HepG2 (cell line): ENCODE data around the gene CASP5. TPM values are rescaled to one million over a fixed set of nuclear protein-coding genes. Genes with fewer than 3 reads are reported as not detected.

Experiments used
- CHCHD3 ChIP-seq: sonication (generic); formaldehyde crosslinking; IDR thresholded peaks from 2 replicates; pipeline ENCODE4 v1.8.0; 2022; ENCODE audit warnings: mild to moderate bottlenecking, missing genetic modification reagents, moderate library complexity
- HNF4A ChIP-seq: sonication (generic); formaldehyde crosslinking; IDR thresholded peaks from 2 replicates; pipeline ENCODE4 v1.4.0; 2020; ENCODE audit warnings: missing genetic modification reagents
- MBNL3 ChIP-seq: fragments of 250-450 bp; sonication (Bioruptor Pico); conservative IDR thresholded peaks from 2 replicates; pipeline ENCODE4 v1.8.0; 2022; ENCODE audit warnings: mild to moderate bottlenecking, inconsistent platforms
- MEIS1 ChIP-seq: sonication (generic); formaldehyde crosslinking; IDR thresholded peaks from 2 replicates; pipeline ENCODE4 v1.9.0; 2021; ENCODE audit warnings: mild to moderate bottlenecking, missing genetic modification reagents, moderate library complexity, borderline replicate concordance
- MYC ChIP-seq: sonication (generic); formaldehyde crosslinking; IDR thresholded peaks from 2 replicates; pipeline ENCODE4 v1.9.0; 2021; ENCODE audit warnings: missing genetic modification reagents, borderline replicate concordance
- NAIF1 ChIP-seq: sonication (generic); formaldehyde crosslinking; IDR thresholded peaks from 2 replicates; pipeline ENCODE4 v1.5.0; 2020; ENCODE audit warnings: mild to moderate bottlenecking, missing genetic modification reagents, borderline replicate concordance
- NFE2L1 ChIP-seq: sonication (generic); formaldehyde crosslinking; IDR thresholded peaks from 2 replicates; pipeline ENCODE4 v1.4.0; 2020; ENCODE audit warnings: missing genetic modification reagents, mild to moderate bottlenecking, borderline replicate concordance
- NFKB2 ChIP-seq: sonication (generic); formaldehyde crosslinking; IDR thresholded peaks from 2 replicates; pipeline ENCODE4 v1.4.0; 2020; ENCODE audit warnings: missing genetic modification reagents, borderline replicate concordance
- TP53 ChIP-seq: sonication (generic); formaldehyde crosslinking; conservative IDR thresholded peaks from 2 replicates; pipeline ENCODE4 v1.4.0; 2020; ENCODE audit warnings: missing genetic modification reagents
- ZFX ChIP-seq: sonication (generic); formaldehyde crosslinking; IDR thresholded peaks from 2 replicates; pipeline ENCODE4 v1.4.0; 2020; ENCODE audit warnings: mild to moderate bottlenecking, low read depth, missing genetic modification reagents, moderate library complexity
- ZNF256 ChIP-seq: sonication (generic); formaldehyde crosslinking; conservative IDR thresholded peaks from 2 replicates; pipeline ENCODE4 v1.4.0; 2020; ENCODE audit warnings: missing genetic modification reagents
- ZNF329 ChIP-seq: sonication (generic); formaldehyde crosslinking; IDR thresholded peaks from 2 replicates; pipeline ENCODE4 v1.9.0; 2021; ENCODE audit warnings: low read depth, mild to moderate bottlenecking, missing genetic modification reagents
- ZNF446 ChIP-seq: sonication (generic); formaldehyde crosslinking; IDR thresholded peaks from 2 replicates; pipeline ENCODE4 v1.5.0; 2020; ENCODE audit warnings: mild to moderate bottlenecking, missing genetic modification reagents
- ZNF775 ChIP-seq: sonication (generic); formaldehyde crosslinking; IDR thresholded peaks from 2 replicates; pipeline ENCODE4 v1.4.0; 2020; ENCODE audit warnings: missing genetic modification reagents, mild to moderate bottlenecking, moderate library complexity, borderline replicate concordance
- ZNF781 ChIP-seq: sonication (generic); formaldehyde crosslinking; IDR thresholded peaks from 2 replicates; pipeline ENCODE4 v1.5.1; 2020; ENCODE audit warnings: borderline replicate concordance, mild to moderate bottlenecking, missing genetic modification reagents; ENCODE audit errors: not compliant biosample characterization
- ZSCAN20 ChIP-seq: sonication (generic); formaldehyde crosslinking; IDR thresholded peaks from 2 replicates; pipeline ENCODE4 v1.4.0; 2020; ENCODE audit warnings: missing genetic modification reagents, mild to moderate bottlenecking, borderline replicate concordance
- polyA plus RNA-seq, 8 experiments: library from polyadenylated mRNA; depleted of rRNA in 3 of 8; stranded (reverse) in 7 of 8; unstranded in 1 of 8; fragments of >200 nt; fragmentation: Illumina TruSeq in 4 of 8; extraction: Trizol in 4 of 8; gene quantifications; 2 replicates each; pipeline versions ENCODE4 v1.2.1 to v1.2.3, GENCODE V29; 2011 to 2016; ENCODE audit warnings: low read depth in 4 of 8, missing spikeins in 1 of 8, mixed read lengths in 1 of 8; ENCODE audit not compliant: insufficient read depth in 1 of 8
- total RNA-seq, 5 experiments: library from RNA; depleted of rRNA; stranded (reverse); fragments of >200 nt; fragmentation: Illumina TruSeq; extraction: Trizol; gene quantifications; 2 replicates each; pipeline ENCODE4 v1.2.3, GENCODE V29; 2016; ENCODE audit warnings: low read depth in 1 of 5
- TF ChIP-seq, protein P1 (sequence below): sonication (generic); formaldehyde crosslinking; IDR thresholded peaks from 2 replicates; pipeline ENCODE4 v1.9.0; 2021; ENCODE audit warnings: missing genetic modification reagents, borderline replicate concordance
- TF ChIP-seq, protein P2 (sequence below): sonication (generic); formaldehyde crosslinking; IDR thresholded peaks from 2 replicates; pipeline ENCODE4 v1.4.0; 2020; ENCODE audit warnings: missing genetic modification reagents, mild to moderate bottlenecking, borderline replicate concordance
- TF ChIP-seq, protein P3 (sequence below): sonication (generic); formaldehyde crosslinking; IDR thresholded peaks from 2 replicates; pipeline ENCODE4 v1.4.0; 2020; ENCODE audit warnings: missing genetic modification reagents
- TF ChIP-seq, protein P4 (sequence below): sonication (generic); formaldehyde crosslinking; IDR thresholded peaks from 2 replicates; pipeline ENCODE4 v1.5.0; 2020; ENCODE audit warnings: missing genetic modification reagents, mild to moderate bottlenecking, borderline replicate concordance

Gene CASP5
- total and polyA plus RNA-seq, 2 of the 13 experiments (the other 11 are each of a cell fraction or from before 2014, with no cell fraction given) = not detected

DNA sequence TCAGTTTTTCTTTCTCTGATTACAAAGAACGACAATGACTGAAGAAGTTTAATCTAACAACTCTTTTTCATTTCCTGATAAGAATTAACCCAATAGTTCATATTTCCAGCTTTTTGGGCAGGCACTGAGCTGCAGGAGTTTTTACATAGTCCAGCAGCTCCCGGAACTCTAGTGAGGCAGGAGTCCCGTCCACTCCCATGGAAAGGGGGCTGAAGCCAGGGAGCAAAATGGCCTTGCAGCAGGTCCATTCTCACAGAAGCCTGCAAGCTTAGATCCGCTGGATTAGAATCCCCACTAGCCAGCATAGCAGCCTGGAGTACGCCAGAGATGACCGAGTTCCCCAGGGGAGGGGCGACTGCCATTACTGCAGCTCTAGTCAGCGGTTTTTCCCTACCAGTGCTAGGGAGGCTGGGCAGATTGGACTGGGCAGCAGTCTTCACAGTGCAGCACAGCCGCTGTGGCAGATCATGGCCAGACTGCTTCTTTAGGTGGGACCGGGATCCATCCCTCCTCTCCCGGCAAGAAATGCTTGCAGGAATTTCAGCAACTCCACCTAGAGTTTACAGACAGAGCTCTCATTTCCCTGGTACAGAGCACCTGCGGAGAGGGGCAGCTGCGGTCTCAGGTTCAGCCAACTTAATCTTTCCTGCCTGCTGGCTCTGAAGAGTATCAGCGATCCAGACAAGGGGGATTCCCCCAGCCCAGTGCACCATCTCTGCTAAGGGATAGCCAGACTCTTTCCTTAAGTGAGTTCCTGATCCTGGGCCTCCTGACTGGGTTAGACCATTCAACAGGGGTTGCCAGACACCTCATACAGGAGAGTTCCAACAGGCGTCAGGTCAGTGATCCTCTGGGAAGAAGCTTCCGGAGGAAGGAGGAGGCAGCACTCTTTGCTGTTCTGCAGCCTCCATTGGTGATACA, 53.9 kb downstream of the CASP5 start (continued):
- TF ChIP-seq, protein P1, sequence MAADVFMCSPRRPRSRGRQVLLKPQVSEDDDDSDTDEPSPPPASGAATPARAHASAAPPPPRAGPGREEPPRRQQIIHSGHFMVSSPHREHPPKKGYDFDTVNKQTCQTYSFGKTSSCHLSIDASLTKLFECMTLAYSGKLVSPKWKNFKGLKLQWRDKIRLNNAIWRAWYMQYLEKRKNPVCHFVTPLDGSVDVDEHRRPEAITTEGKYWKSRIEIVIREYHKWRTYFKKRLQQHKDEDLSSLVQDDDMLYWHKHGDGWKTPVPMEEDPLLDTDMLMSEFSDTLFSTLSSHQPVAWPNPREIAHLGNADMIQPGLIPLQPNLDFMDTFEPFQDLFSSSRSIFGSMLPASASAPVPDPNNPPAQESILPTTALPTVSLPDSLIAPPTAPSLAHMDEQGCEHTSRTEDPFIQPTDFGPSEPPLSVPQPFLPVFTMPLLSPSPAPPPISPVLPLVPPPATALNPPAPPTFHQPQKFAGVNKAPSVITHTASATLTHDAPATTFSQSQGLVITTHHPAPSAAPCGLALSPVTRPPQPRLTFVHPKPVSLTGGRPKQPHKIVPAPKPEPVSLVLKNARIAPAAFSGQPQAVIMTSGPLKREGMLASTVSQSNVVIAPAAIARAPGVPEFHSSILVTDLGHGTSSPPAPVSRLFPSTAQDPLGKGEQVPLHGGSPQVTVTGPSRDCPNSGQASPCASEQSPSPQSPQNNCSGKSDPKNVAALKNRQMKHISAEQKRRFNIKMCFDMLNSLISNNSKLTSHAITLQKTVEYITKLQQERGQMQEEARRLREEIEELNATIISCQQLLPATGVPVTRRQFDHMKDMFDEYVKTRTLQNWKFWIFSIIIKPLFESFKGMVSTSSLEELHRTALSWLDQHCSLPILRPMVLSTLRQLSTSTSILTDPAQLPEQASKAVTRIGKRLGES (CRISPR knock-in tag) = no peak
- TF ChIP-seq NFE2L1 (CRISPR knock-in tag) = no peak
- no peak for TF ChIP-seq CHCHD3 (CRISPR knock-in tag)
- TF ChIP-seq ZNF781 (CRISPR knock-in tag) = no peak
- peak; percentile 6; the same call in 1 of the 2 replicates for TF ChIP-seq ZFX (CRISPR knock-in tag)
- no peak for TF ChIP-seq MEIS1 (CRISPR knock-in tag)
- no peak for TF ChIP-seq ZNF256 (CRISPR knock-in tag)
- TF ChIP-seq, protein P2, sequence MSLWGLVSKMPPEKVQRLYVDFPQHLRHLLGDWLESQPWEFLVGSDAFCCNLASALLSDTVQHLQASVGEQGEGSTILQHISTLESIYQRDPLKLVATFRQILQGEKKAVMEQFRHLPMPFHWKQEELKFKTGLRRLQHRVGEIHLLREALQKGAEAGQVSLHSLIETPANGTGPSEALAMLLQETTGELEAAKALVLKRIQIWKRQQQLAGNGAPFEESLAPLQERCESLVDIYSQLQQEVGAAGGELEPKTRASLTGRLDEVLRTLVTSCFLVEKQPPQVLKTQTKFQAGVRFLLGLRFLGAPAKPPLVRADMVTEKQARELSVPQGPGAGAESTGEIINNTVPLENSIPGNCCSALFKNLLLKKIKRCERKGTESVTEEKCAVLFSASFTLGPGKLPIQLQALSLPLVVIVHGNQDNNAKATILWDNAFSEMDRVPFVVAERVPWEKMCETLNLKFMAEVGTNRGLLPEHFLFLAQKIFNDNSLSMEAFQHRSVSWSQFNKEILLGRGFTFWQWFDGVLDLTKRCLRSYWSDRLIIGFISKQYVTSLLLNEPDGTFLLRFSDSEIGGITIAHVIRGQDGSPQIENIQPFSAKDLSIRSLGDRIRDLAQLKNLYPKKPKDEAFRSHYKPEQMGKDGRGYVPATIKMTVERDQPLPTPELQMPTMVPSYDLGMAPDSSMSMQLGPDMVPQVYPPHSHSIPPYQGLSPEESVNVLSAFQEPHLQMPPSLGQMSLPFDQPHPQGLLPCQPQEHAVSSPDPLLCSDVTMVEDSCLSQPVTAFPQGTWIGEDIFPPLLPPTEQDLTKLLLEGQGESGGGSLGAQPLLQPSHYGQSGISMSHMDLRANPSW (CRISPR knock-in tag) = peak; percentile 88; the same call in 1 of the 2 replicates
- TF ChIP-seq ZNF775 (CRISPR knock-in tag) = no peak
- no peak for TF ChIP-seq MYC (CRISPR knock-in tag)
- no peak for TF ChIP-seq MBNL3 (CRISPR knock-in tag)
- no peak for TF ChIP-seq TP53 (CRISPR knock-in tag)
- TF ChIP-seq ZNF329 (CRISPR knock-in tag) = no peak
- TF ChIP-seq ZSCAN20 (CRISPR knock-in tag) = no peak
- TF ChIP-seq, protein P3, sequence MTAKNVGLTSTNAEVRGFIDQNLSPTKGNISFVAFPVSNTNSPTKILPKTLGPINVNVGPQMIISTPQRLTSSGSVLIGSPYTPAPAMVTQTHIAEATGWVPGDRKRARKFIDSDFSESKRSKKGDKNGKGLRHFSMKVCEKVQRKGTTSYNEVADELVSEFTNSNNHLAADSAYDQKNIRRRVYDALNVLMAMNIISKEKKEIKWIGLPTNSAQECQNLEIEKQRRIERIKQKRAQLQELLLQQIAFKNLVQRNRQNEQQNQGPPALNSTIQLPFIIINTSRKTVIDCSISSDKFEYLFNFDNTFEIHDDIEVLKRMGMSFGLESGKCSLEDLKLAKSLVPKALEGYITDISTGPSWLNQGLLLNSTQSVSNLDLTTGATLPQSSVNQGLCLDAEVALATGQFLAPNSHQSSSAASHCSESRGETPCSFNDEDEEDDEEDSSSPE = no peak
- no peak for TF ChIP-seq ZNF446
- TF ChIP-seq, protein P4, sequence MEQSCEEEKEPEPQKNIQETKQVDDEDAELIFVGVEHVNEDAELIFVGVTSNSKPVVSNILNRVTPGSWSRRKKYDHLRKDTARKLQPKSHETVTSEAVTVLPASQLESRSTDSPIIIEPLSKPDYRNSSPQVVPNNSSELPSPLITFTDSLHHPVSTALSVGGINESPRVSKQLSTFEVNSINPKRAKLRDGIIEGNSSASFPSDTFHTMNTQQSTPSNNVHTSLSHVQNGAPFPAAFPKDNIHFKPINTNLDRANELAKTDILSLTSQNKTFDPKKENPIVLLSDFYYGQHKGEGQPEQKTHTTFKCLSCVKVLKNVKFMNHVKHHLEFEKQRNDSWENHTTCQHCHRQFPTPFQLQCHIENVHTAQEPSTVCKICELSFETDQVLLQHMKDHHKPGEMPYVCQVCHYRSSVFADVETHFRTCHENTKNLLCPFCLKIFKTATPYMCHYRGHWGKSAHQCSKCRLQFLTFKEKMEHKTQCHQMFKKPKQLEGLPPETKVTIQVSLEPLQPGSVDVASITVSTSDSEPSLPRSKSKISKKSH (CRISPR knock-in tag) = no peak
- TF ChIP-seq NFKB2 (CRISPR knock-in tag) = 0 out of 2 replicates have a peak, but pooled peaks have one; percentile 25
- no peak for TF ChIP-seq HNF4A
- no peak for TF ChIP-seq NAIF1 (CRISPR knock-in tag)
